SU-DHL-6 (cell line): ENCODE data around the gene GOT1.

ENCODE experiments used
- H2AFZ ChIP-seq: fragments of 200-600 bp; sonication (generic); 2 replicates; pipeline ENCODE4 v1.6.1; 2014; ENCODE audit warnings: low read depth, mild to moderate bottlenecking, moderate library complexity, mixed read lengths, antibody characterized with exemption, low read length; ENCODE audit not compliant: severe bottlenecking
- H3F3A ChIP-seq: fragments of 200-600 bp; shearing (Covaris generic); 2 replicates; pipeline ENCODE4 v1.6.0; 2016; ENCODE audit warnings: antibody characterized with exemption, mild to moderate bottlenecking; ENCODE audit not compliant: insufficient read depth
- H3K27ac ChIP-seq: fragments of 200-600 bp; sonication (generic); 2 replicates; pipeline ENCODE4 v1.5.1; 2016; ENCODE audit warnings: low read depth, mild to moderate bottlenecking, low read length, moderate library complexity, mixed read lengths
- H3K27me3 ChIP-seq: fragments of 200-600 bp; sonication (generic), shearing (Covaris generic); 2 replicates; pipeline ENCODE4 v1.6.0; 2014; ENCODE audit warnings: mild to moderate bottlenecking, low read length
- H3K36me3 ChIP-seq: fragments of 200-600 bp; sonication (generic); 2 replicates; pipeline ENCODE4 v1.6.1; 2014; ENCODE audit warnings: mild to moderate bottlenecking, low read length, mixed read lengths
- H3K4me2 ChIP-seq: fragments of 300-600, 200-600 bp; shearing (Covaris generic), sonication (generic); 2 replicates; pipeline ENCODE4 v1.6.0; 2014; ENCODE audit warnings: low read length, low read depth, mild to moderate bottlenecking; ENCODE audit not compliant: poor library complexity, severe bottlenecking
- H3K4me3 ChIP-seq: fragments of 200-600 bp; sonication (generic); 2 replicates; pipeline ENCODE4 v1.5.1; 2014; ENCODE audit warnings: antibody characterized with exemption, low read length, mild to moderate bottlenecking, mixed read lengths; ENCODE audit not compliant: insufficient read depth, poor library complexity, severe bottlenecking
- H3K79me2 ChIP-seq: fragments of 200-600 bp; sonication (generic); 2 replicates; pipeline ENCODE4 v1.6.1; 2014; ENCODE audit warnings: mild to moderate bottlenecking, low read length, moderate library complexity; ENCODE audit not compliant: insufficient read depth
- H3K9ac ChIP-seq: fragments of 200-600 bp; sonication (generic); 2 replicates; pipeline ENCODE4 v1.7.0; 2014; ENCODE audit warnings: mild to moderate bottlenecking, low read length
- H3K9me2 ChIP-seq: fragments of 200-600 bp; sonication (generic); replicated peaks from 2 replicates; pipeline ENCODE4 v1.6.1; 2014; ENCODE audit warnings: low read length; ENCODE audit not compliant: insufficient read depth
- H3K9me3 ChIP-seq: fragments of 200-600 bp; sonication (generic); 2 replicates; pipeline ENCODE4 v1.6.1; 2014; ENCODE audit warnings: low read length, mixed read lengths; ENCODE audit not compliant: insufficient read depth
- H4K20me1 ChIP-seq: fragments of 200-600 bp; sonication (generic); 2 replicates; pipeline ENCODE4 v1.6.1; 2014; ENCODE audit warnings: low read depth, mild to moderate bottlenecking, antibody characterized with exemption, low read length, moderate library complexity, mixed read lengths
- CTCF ChIP-seq: fragments of 200-600 bp; sonication (generic); IDR thresholded peaks from one replicate; pipeline ENCODE4 v1.5.1; 2017; ENCODE audit warnings: antibody characterized with exemption, mild to moderate bottlenecking, low read length, moderate library complexity; ENCODE audit not compliant: insufficient read depth, poor library complexity, severe bottlenecking
- EZH2phosphoT487 ChIP-seq: fragments of 200-600 bp; sonication (generic), shearing (Covaris generic); conservative IDR thresholded peaks from 2 replicates; pipeline ENCODE4 v1.6.1; 2018; ENCODE audit warnings: mild to moderate bottlenecking, antibody characterized with exemption, low read length, moderate library complexity, mixed read lengths

GOT1 gene

GRCh38 chr10:99406149-99406548, 24.3 kb downstream of the GOT1 start:
- H3K27me3 ChIP-seq, result no peaks in the 10 kb centered on the region
- H3K4me2 ChIP-seq, result no peak overlapping the region
- no peaks in the 10 kb centered on the region for H3K9me2 ChIP-seq
- H3K4me3 ChIP-seq, result no peak overlapping the region
- H4K20me1 ChIP-seq, result no peaks in the 10 kb centered on the region
- H3K9me3 ChIP-seq, result no peaks in the 10 kb centered on the region
- no peak overlapping the region for H2AFZ ChIP-seq
- TF ChIP-seq CTCF (no peak), EZH2phosphoT487 (no peak)
- H3K9ac ChIP-seq, result no peak overlapping the region
- no peaks in the 10 kb centered on the region for H3K79me2 ChIP-seq
- no peaks in the 10 kb centered on the region for H3F3A ChIP-seq
- H3K36me3 ChIP-seq, result peaks cover 6% of the 10 kb centered on the region; the same call in 1 of the 2 replicates
- no peak overlapping the region for H3K27ac ChIP-seq

GRCh38 chr10:99403674-99404073, 26.8 kb downstream of the GOT1 start:
- Histone ChIP-seq H2AFZ (no peak overlapping the region), H3K27me3 (no peaks in the 10 kb centered on the region), H3K9me2 (no peaks in the 10 kb centered on the region), H3F3A (no peaks in the 10 kb centered on the region), H4K20me1 (no peaks in the 10 kb centered on the region), H3K4me3 (no peak overlapping the region), H3K79me2 (no peaks in the 10 kb centered on the region), H3K9me3 (no peaks in the 10 kb centered on the region), H3K36me3 (peaks cover 6% of the 10 kb centered on the region; the same call in 1 of the 2 replicates), H3K4me2 (no peak overlapping the region), H3K9ac (no peak overlapping the region), H3K27ac (no peak overlapping the region)
- TF ChIP-seq EZH2phosphoT487 (no peak), CTCF (no peak)

- H3K9me3 ChIP-seq, result no peaks in the 10 kb centered on the region
- no peak overlapping the region for H2AFZ ChIP-seq
- no peaks in the 10 kb centered on the region for H3K9me2 ChIP-seq
- no peak overlapping the region for H3K9ac ChIP-seq
- H3K27ac ChIP-seq, result no peak overlapping the region
- H3K4me3 ChIP-seq, result no peak overlapping the region
- no peak overlapping the region for H3K4me2 ChIP-seq
- no peak for TF ChIP-seq EZH2phosphoT487
- TF ChIP-seq CTCF, result no peak
- H4K20me1 ChIP-seq, result no peaks in the 10 kb centered on the region
- H3K36me3 ChIP-seq, result no peaks in the 10 kb centered on the region
- H3F3A ChIP-seq, result no peaks in the 10 kb centered on the region
- no peaks in the 10 kb centered on the region for H3K27me3 ChIP-seq
- H3K79me2 ChIP-seq, result no peaks in the 10 kb centered on the region
These were observed 30.8 kb downstream of the GOT1 start for GRCh38 chr10:99399664-99400063.
